Astrocyte (in vitro differentiated cells and primary cell): ENCODE data around the gene SPIRE1. TPM values are rescaled to one million over a fixed set of nuclear protein-coding genes. Genes with fewer than 3 reads are reported as not detected.
A peak's percentile ranks its signal among the peaks of the same experiment; 100 is the strongest.

Experiments used
- DNase-seq: peaks from one replicate; pipeline ENCODE4 v3.0.0-alpha.2; 2010; ENCODE audit warnings: low read depth
- FAIRE-seq: peaks from 2 replicates; lab custom pipeline; 2011; peaks lifted over from hg19 to GRCh38; lab: Jason Lieb, UNC
- H2AFZ ChIP-seq: 2 replicates; pipeline ENCODE4 v1.6.0; 2012; ENCODE audit warnings: low read depth, low read length, inconsistent platforms
- H3K27ac ChIP-seq: 2 replicates; pipeline ENCODE4 v1.5.1; 2011; ENCODE audit warnings: low read depth, low read length, inconsistent platforms
- H3K27me3 ChIP-seq: 2 replicates; pipeline ENCODE4 v1.6.0; 2011; ENCODE audit warnings: low read length, inconsistent platforms; ENCODE audit not compliant: insufficient read depth
- H3K36me3 ChIP-seq: 2 replicates; pipeline ENCODE4 v1.5.1; 2011; ENCODE audit warnings: low read length, inconsistent platforms; ENCODE audit not compliant: insufficient read depth
- H3K4me1 ChIP-seq: 2 replicates; pipeline ENCODE4 v1.5.1; 2011; ENCODE audit warnings: low read length, inconsistent platforms; ENCODE audit not compliant: insufficient read depth
- H3K4me2 ChIP-seq: 2 replicates; pipeline ENCODE4 v1.6.0; 2012; ENCODE audit warnings: low read length, inconsistent platforms
- H3K4me3 ChIP-seq: 2 replicates; pipeline ENCODE4 v1.5.1; 2011; ENCODE audit warnings: low read depth, mild to moderate bottlenecking, low read length, inconsistent platforms; ENCODE audit not compliant: insufficient read depth
- H3K79me2 ChIP-seq: 2 replicates; pipeline ENCODE4 v1.6.0; 2012; ENCODE audit warnings: mild to moderate bottlenecking, low read length, inconsistent platforms; ENCODE audit not compliant: insufficient read depth
- H3K9ac ChIP-seq: 2 replicates; pipeline ENCODE4 v1.6.0; 2012; ENCODE audit warnings: mild to moderate bottlenecking, low read length, inconsistent platforms
- H3K9me3 ChIP-seq: 2 replicates; pipeline ENCODE4 v1.5.1; 2012; ENCODE audit warnings: low read depth, mild to moderate bottlenecking, low read length, inconsistent platforms; ENCODE audit not compliant: insufficient read depth
- H4K20me1 ChIP-seq: 2 replicates; pipeline ENCODE4 v1.6.0; 2012; ENCODE audit warnings: low read length, inconsistent platforms; ENCODE audit not compliant: insufficient read depth
- H3K27ac Mint-ChIP-seq: one replicate; pipeline ENCODE4 v1.8.0; 2021; ENCODE audit warnings: mild to moderate bottlenecking, mixed read lengths; ENCODE audit not compliant: unreplicated experiment
- H3K27me3 Mint-ChIP-seq: one replicate; pipeline ENCODE4 v1.8.0; 2021; ENCODE audit warnings: low read depth, mixed read lengths; ENCODE audit not compliant: unreplicated experiment
- H3K36me3 Mint-ChIP-seq: one replicate; pipeline ENCODE4 v1.8.0; 2021; ENCODE audit warnings: low read depth, mixed read lengths; ENCODE audit not compliant: unreplicated experiment
- H3K4me1 Mint-ChIP-seq: one replicate; pipeline ENCODE4 v1.8.0; 2021; ENCODE audit warnings: low read depth, mixed read lengths; ENCODE audit not compliant: unreplicated experiment
- H3K4me3 Mint-ChIP-seq: one replicate; pipeline ENCODE4 v1.8.0; 2021; ENCODE audit warnings: mild to moderate bottlenecking, moderate library complexity, mixed read lengths; ENCODE audit not compliant: unreplicated experiment
- H3K9me3 Mint-ChIP-seq: one replicate; pipeline ENCODE4 v1.8.0; 2021; ENCODE audit warnings: mild to moderate bottlenecking, mixed read lengths; ENCODE audit not compliant: unreplicated experiment
- EZH2 ChIP-seq: IDR thresholded peaks from 2 replicates; pipeline ENCODE4 v1.6.1; 2012; ENCODE audit warnings: mild to moderate bottlenecking, low read length, inconsistent platforms; ENCODE audit not compliant: insufficient read depth
- total RNA-seq: library from RNA; stranded (reverse); gene quantifications from 2 replicates; pipeline ENCODE4 v1.2.1, GENCODE V29; 2021
- TF ChIP-seq, protein P1 (sequence below): IDR thresholded peaks from 2 replicates; pipeline ENCODE4 v1.5.1; 2011; ENCODE audit warnings: low read depth, mild to moderate bottlenecking, inconsistent platforms, low read length, moderate library complexity; ENCODE audit not compliant: insufficient read depth

The SPIRE1 gene
- total RNA-seq, 1 donor from 2014 or later: 42.0 TPM

DNA sequence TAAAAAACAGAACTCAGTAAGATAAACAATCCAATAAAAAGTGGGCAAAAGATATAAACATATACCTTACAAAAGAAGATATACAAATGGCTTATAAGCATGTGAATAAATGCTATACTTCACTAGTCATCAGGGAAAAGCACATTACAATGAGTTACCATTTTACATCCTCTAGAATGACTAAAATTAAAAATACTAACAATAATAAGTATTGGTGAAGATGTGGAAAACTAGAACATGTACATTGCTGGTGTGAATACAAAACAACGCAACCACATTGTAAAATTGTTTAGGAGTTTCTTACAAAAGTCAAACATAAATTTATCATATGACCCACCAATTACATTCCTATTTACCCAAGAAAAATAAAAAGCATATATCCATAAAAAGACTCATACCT, 80.1 kb downstream of the SPIRE1 start:
- Histone ChIP-seq H2AFZ (no peak overlapping the region), H3K36me3 (no peaks in the 10 kb centered on the region), H3K4me1 (no peaks in the 10 kb centered on the region), H3K27ac (no peak overlapping the region), H3K9me3 (no peaks in the 10 kb centered on the region), H3K27me3 (no peaks in the 10 kb centered on the region), H4K20me1 (peaks cover 28% of the 10 kb centered on the region), H3K79me2 (peaks cover 39% of the 10 kb centered on the region), H3K9ac (no peak overlapping the region), H3K4me3 (no peak overlapping the region), H3K4me2 (no peak overlapping the region)
- peak; percentile 39 for FAIRE-seq
- Mint-ChIP-seq H3K27ac (no peak overlapping the region), H3K4me1 (peaks cover 9% of the 10 kb centered on the region), H3K9me3 (no peaks in the 10 kb centered on the region), H3K36me3 (no peaks in the 10 kb centered on the region), H3K27me3 (no peaks in the 10 kb centered on the region), H3K4me3 (no peak overlapping the region)
- DNase-seq: no peak
- TF ChIP-seq, protein P1, sequence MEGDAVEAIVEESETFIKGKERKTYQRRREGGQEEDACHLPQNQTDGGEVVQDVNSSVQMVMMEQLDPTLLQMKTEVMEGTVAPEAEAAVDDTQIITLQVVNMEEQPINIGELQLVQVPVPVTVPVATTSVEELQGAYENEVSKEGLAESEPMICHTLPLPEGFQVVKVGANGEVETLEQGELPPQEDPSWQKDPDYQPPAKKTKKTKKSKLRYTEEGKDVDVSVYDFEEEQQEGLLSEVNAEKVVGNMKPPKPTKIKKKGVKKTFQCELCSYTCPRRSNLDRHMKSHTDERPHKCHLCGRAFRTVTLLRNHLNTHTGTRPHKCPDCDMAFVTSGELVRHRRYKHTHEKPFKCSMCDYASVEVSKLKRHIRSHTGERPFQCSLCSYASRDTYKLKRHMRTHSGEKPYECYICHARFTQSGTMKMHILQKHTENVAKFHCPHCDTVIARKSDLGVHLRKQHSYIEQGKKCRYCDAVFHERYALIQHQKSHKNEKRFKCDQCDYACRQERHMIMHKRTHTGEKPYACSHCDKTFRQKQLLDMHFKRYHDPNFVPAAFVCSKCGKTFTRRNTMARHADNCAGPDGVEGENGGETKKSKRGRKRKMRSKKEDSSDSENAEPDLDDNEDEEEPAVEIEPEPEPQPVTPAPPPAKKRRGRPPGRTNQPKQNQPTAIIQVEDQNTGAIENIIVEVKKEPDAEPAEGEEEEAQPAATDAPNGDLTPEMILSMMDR: no peak
- TF ChIP-seq EZH2: no peak

DNA sequence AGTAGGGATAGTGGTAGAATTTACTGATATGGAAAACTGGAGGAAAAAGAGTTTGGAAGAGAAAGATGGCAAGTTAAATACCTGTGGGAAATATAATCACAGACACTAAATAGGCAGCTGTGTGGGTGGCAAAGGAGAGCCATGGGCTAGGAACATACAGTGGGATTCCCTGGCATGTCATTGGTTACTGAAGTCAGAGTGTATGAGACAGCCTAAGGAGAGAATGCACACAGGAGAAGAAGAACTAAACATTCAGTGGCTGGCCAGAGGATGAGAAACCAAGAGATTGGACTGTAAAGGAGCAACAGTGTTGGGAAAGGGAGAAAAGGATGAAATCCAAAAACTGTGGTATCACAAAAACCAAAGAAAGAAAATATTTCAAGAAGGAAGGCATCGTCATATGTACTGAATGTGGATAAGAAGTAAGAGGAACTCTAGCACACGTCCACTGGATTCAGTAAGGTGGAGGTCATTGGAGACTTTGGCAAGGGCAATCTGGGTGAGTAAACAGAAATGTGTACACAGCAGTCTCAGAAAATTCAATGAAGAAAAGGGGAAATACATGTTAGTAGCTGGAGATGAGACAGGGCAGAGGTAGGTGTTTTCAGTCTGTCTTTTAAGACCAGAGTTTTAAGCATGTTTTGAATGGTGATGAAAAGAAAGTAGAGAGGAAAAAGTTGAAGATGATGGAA, 83.3 kb downstream of the SPIRE1 start:
- no peaks in the 10 kb centered on the region for H3K36me3 Mint-ChIP-seq
- H3K27me3 ChIP-seq: no peaks in the 10 kb centered on the region
- peaks cover 12% of the 10 kb centered on the region for H3K4me1 Mint-ChIP-seq
- no peaks in the 10 kb centered on the region for H3K4me1 ChIP-seq
- no peaks in the 10 kb centered on the region for H3K27me3 Mint-ChIP-seq
- no peak overlapping the region for H3K4me3 Mint-ChIP-seq
- FAIRE-seq: no peak
- TF ChIP-seq EZH2: no peak
- TF ChIP-seq, protein P1: no peak
- peaks cover 2% of the 10 kb centered on the region for H3K9me3 Mint-ChIP-seq
- no peaks in the 10 kb centered on the region for H3K9me3 ChIP-seq
- no peak overlapping the region for H2AFZ ChIP-seq
- no peaks in the 10 kb centered on the region for H3K36me3 ChIP-seq
- H3K4me2 ChIP-seq: no peak overlapping the region
- no peak overlapping the region for H3K9ac ChIP-seq
- peaks cover 54% of the 10 kb centered on the region for H3K79me2 ChIP-seq
- H3K27ac Mint-ChIP-seq: peak overlapping the region; percentile 10
- no peak for DNase-seq
- H3K4me3 ChIP-seq: no peak overlapping the region
- H3K27ac ChIP-seq: no peak overlapping the region
- peaks cover 22% of the 10 kb centered on the region for H4K20me1 ChIP-seq

DNA sequence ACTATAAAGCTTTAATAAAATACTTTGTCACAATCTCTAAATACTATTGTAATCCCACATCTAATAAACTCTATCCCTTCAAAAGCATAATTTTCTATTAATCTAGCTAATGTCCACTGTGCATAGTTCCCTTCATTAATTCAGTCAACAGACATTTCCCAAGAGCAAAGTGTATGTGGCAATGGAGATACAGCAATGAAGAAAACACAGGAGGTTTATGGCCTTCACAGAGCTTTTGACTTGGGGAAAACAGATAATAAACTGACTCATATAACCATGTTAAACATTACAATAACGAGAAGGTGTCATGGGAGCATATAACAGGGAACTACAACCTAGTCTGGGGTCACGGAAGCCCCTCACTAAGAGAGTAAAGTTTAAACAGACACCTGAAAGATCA, 86.3 kb downstream of the SPIRE1 start:
- no peak overlapping the region for H3K27ac Mint-ChIP-seq
- Histone ChIP-seq H3K9me3 (no peaks in the 10 kb centered on the region), H3K9ac (no peak overlapping the region), H4K20me1 (peaks cover 45% of the 10 kb centered on the region), H3K27me3 (no peaks in the 10 kb centered on the region), H2AFZ (no peak overlapping the region), H3K36me3 (no peaks in the 10 kb centered on the region), H3K79me2 (peaks cover 72% of the 10 kb centered on the region), H3K27ac (no peak overlapping the region), H3K4me2 (no peak overlapping the region), H3K4me1 (no peaks in the 10 kb centered on the region), H3K4me3 (no peak overlapping the region)
- H3K4me3 Mint-ChIP-seq: peak overlapping the region; percentile 12
- no peaks in the 10 kb centered on the region for H3K36me3 Mint-ChIP-seq
- H3K4me1 Mint-ChIP-seq: peaks cover 13% of the 10 kb centered on the region
- TF ChIP-seq, protein P1: no peak
- TF ChIP-seq EZH2: no peak
- H3K27me3 Mint-ChIP-seq: no peaks in the 10 kb centered on the region
- H3K9me3 Mint-ChIP-seq: peaks cover 2% of the 10 kb centered on the region
- DNase-seq (no peak), FAIRE-seq (no peak)
